HG03575 (cell line): ENCODE measurements around the gene DBT.

Source experiments
- ATAC-seq: cut with Tn5 transposase; IDR thresholded peaks from one replicate; pipeline ENCODE4 v1.9.1; 2021; ENCODE audit not compliant: unreplicated experiment, insufficient number of reproducible peaks, low FRiP score; ENCODE audit errors: extremely low read depth

The DBT gene

GRCh38 chr1:100145116-100145515 lies 104.5 kb downstream of the DBT start:
- no peak for ATAC-seq

- no peak for ATAC-seq
These were observed 107.3 kb downstream of the DBT start for GRCh38 chr1:100142343-100142742.

GRCh38 chr1:100141192-100141591 lies 108.4 kb downstream of the DBT start:
- no peak for ATAC-seq

- no peak for ATAC-seq
These were observed 112.0 kb downstream of the DBT start for GRCh38 chr1:100137602-100138001.
